Stomach (tissue), 9 donors: ENCODE measurements around the gene FAXDC2. TPM values are rescaled to one million over a fixed set of nuclear protein-coding genes. Genes with fewer than 3 reads are reported as not detected.
A peak's percentile ranks its signal among the peaks of the same experiment; 100 is the strongest.
"Not testable (repeated sequence)": the region's sequence is repeated elsewhere in the genome, so short reads cannot be mapped to it uniquely, and the experiment has no call there.

ENCODE experiments used
- DNase-seq, 2 donors: peaks; one replicate each; pipeline versions ENCODE4 v3.0.0 to v3.0.0-alpha.2; 2013 to 2019
- H3K27ac ChIP-seq, 5 donors: fragments of 200-600 bp in 4 of 5; sonication (generic) in 4 of 5; one replicate each; pipeline ENCODE4 v1.5.1; 2013 to 2019; ENCODE audit warnings: mild to moderate bottlenecking in 1 of 5, moderate library complexity in 1 of 5
- H3K27me3 ChIP-seq, 3 donors: fragments of 200-600 bp; sonication (generic); one replicate each; pipeline ENCODE4 v1.5.1; 2017 to 2019; ENCODE audit warnings: mixed run types in 1 of 3
- H3K36me3 ChIP-seq, 4 donors: fragments of 200-600 bp; sonication (generic); 1 replicate in 3 of 4; 2 replicates in 1 of 4; pipeline ENCODE4 v1.5.1; 2016 to 2019
- H3K4me1 ChIP-seq, 4 donors: fragments of 200-600 bp; sonication (generic); one replicate each; pipeline ENCODE4 v1.5.1; 2016 to 2019
- H3K4me3 ChIP-seq, 4 donors: fragments of 200-600 bp; sonication (generic) in 3 of 4; one replicate each; pipeline ENCODE4 v1.5.1; 2016 to 2019; ENCODE audit warnings: mild to moderate bottlenecking in 1 of 4
- H3K9me3 ChIP-seq, 4 donors: fragments of 200-600 bp; sonication (generic); one replicate each; pipeline ENCODE4 v1.5.1; 2016 to 2019
- CTCF ChIP-seq, 7 experiments: fragments of 450-650 bp in 4 of 7; fragments of 200-600 bp in 3 of 7; sonication (generic) in 3 of 7; IDR thresholded peaks; one replicate each; pipeline ENCODE4 v1.5.1; 2016 to 2019; ENCODE audit warnings: antibody characterized with exemption in 7 of 7, control low read depth in 2 of 7, mild to moderate bottlenecking in 1 of 7
- EP300 ChIP-seq: sonication (generic); formaldehyde crosslinking; IDR thresholded peaks from one replicate; pipeline ENCODE4 v1.6.1; 2017; ENCODE audit warnings: antibody characterized with exemption
- POLR2A ChIP-seq, 4 donors: fragments of 450-650 bp; IDR thresholded peaks; one replicate each; pipeline ENCODE4 v1.6.1; 2016; ENCODE audit warnings: antibody characterized with exemption in 4 of 4, control low read depth in 2 of 4, mild to moderate bottlenecking in 1 of 4, moderate library complexity in 1 of 4
- POLR2AphosphoS5 ChIP-seq, 3 donors: sonication (generic); formaldehyde crosslinking; IDR thresholded peaks; one replicate each; pipeline ENCODE4 v1.6.1; 2016; ENCODE audit warnings: antibody characterized with exemption in 3 of 3
- WGBS, 5 donors: extraction: QIAGEN DNeasy Blood & Tissue Kit in 3 of 5; methylation state at CpG; one replicate each; pipeline versions ENCODE4 v1.1.5 to v1.1.7; 2013 to 2018; 5-methylcytosine and 5-hydroxymethylcytosine counted together
- intact Hi-C: fragments of 100-400 bp; cut with DNase I; formaldehyde crosslinking; loops from one replicate; pipeline ENCODE4 v1.15.1; 2023; ENCODE audit warnings: low total_unique reads
- polyA plus RNA-seq, 3 donors: library from polyadenylated mRNA; stranded (reverse); fragments of 200-250 nt; gene quantifications; one replicate each; pipeline ENCODE4 v1.2.3, GENCODE V29; 2013
- total RNA-seq, 5 donors: library from RNA; depleted of rRNA; stranded (reverse); fragments of >200 nt; gene quantifications; one replicate each; pipeline versions ENCODE4 v1.1.0 to v1.2.3, GENCODE V29; 2014 to 2016
- donor health status: healthy with polysubstance abuse.
- donor health status: Bipolar disorder and iron deficiency.
- donor health status: healthy.

FAXDC2 gene
- total and polyA plus RNA-seq, 8 donors = 4.9 to 160 (median 18.1) TPM

- no peak for TF ChIP-seq POLR2AphosphoS5 (IDR thresholded peaks at IDR 0.05)
- TF ChIP-seq CTCF (IDR thresholded peaks at IDR 0.05) = no peak
- TF ChIP-seq EP300 = no peak
- no peak for TF ChIP-seq POLR2A (IDR thresholded peaks at IDR 0.05)
- Histone ChIP-seq H3K4me3 (no peak overlapping the region), H3K9me3 (no peaks in the 10 kb centered on the region), H3K27me3 (no peaks in the 10 kb centered on the region), H3K27ac (peak overlapping the region in 2 of 5 donors; percentile 55 to 75), H3K36me3 (peaks cover 8 to 58% (median 49%) of the 10 kb centered on the region in 4 donors), H3K4me1 (peaks cover 17 to 41% (median 27%) of the 10 kb centered on the region in 4 donors)
- whole genome bisulfite sequencing, 5 donors = 39 to 70% (median 54%) methylated on average over 1 of the region's 1 CpG
- no peak for DNase-seq
- intact Hi-C loops = no loop called here
Measured at GRCh38 chr5:154834053-154834452, 16.4 kb downstream of the FAXDC2 start.

GRCh38 chr5:154832804-154833203, 17.6 kb downstream of the FAXDC2 start:
- H3K9me3 ChIP-seq, intact Hi-C loops, H3K4me3 ChIP-seq, DNase-seq, H3K27me3 ChIP-seq, H3K27ac ChIP-seq: not testable (repeated sequence)
- H3K36me3 ChIP-seq = peaks cover 8 to 59% (median 54%) of the 10 kb centered on the region in 4 donors
- 94 to 100% (median 98%) methylated on average over 3 of the region's 3 CpGs for WGBS, 5 donors
- peaks cover 17 to 46% (median 25%) of the 10 kb centered on the region in 4 donors for H3K4me1 ChIP-seq

GRCh38 chr5:154831451-154831850, 19.0 kb downstream of the FAXDC2 start:
- Histone ChIP-seq H3K27me3 (no peaks in the 10 kb centered on the region), H3K4me1 (peaks cover 14 to 37% (median 21%) of the 10 kb centered on the region in 4 donors), H3K27ac (no peak overlapping the region), H3K9me3 (no peaks in the 10 kb centered on the region), H3K36me3 (peaks cover 8 to 58% (median 56%) of the 10 kb centered on the region in 4 donors), H3K4me3 (no peak overlapping the region)
- DNase-seq = no peak
- intact Hi-C loops = no loop called here
- WGBS, 5 donors = 88 to 93% (median 90%) methylated on average over 7 of the region's 7 CpGs
- no peak for TF ChIP-seq CTCF (IDR thresholded peaks at IDR 0.05)
- no peak for TF ChIP-seq POLR2AphosphoS5 (IDR thresholded peaks at IDR 0.05)
- no peak for TF ChIP-seq EP300
- no peak for TF ChIP-seq POLR2A (IDR thresholded peaks at IDR 0.05)

GRCh38 chr5:154830596-154830995, 19.8 kb downstream of the FAXDC2 start:
- TF ChIP-seq POLR2AphosphoS5 (IDR thresholded peaks at IDR 0.05) (no peak), POLR2A (IDR thresholded peaks at IDR 0.05) (no peak), CTCF (IDR thresholded peaks at IDR 0.05) (no peak), EP300 (no peak)
- Histone ChIP-seq H3K9me3 (no peaks in the 10 kb centered on the region), H3K27me3 (no peaks in the 10 kb centered on the region), H3K36me3 (peaks cover 8 to 64% (median 62%) of the 10 kb centered on the region in 4 donors), H3K4me3 (no peak overlapping the region), H3K27ac (peak overlapping the region in 1 of 5 donors; percentile 26), H3K4me1 (peaks cover 13 to 31% (median 20%) of the 10 kb centered on the region in 4 donors)
- no peak for DNase-seq
- intact Hi-C loops = no loop called here
- WGBS, 5 donors = 92 to 95% (median 92%) methylated on average over 4 of the region's 4 CpGs

GRCh38 chr5:154830219-154830595, 20.2 kb downstream of the FAXDC2 start:
- intact Hi-C loops = no loop called here

More at GRCh38 chr5:154830219-154830595, 20.2 kb downstream of the FAXDC2 start:
- H3K4me3 ChIP-seq = no peak overlapping the region
- H3K27ac ChIP-seq = peak overlapping the region in 1 of 5 donors; percentile 26
- H3K4me1 ChIP-seq = peaks cover 9 to 27% (median 16%) of the 10 kb centered on the region in 4 donors
- peaks cover 8 to 66% (median 62%) of the 10 kb centered on the region in 4 donors for H3K36me3 ChIP-seq
- no peaks in the 10 kb centered on the region for H3K27me3 ChIP-seq
- H3K9me3 ChIP-seq = no peaks in the 10 kb centered on the region
- 78 to 93% (median 89%) methylated on average over 7 of the region's 7 CpGs for WGBS, 5 donors
- no peak for DNase-seq
- TF ChIP-seq POLR2AphosphoS5 (IDR thresholded peaks at IDR 0.05) (no peak), EP300 (no peak), CTCF (IDR thresholded peaks at IDR 0.05) (no peak), POLR2A (IDR thresholded peaks at IDR 0.05) (no peak)
